Fibroblast of pulmonary artery (primary cell): ENCODE results near the gene TMEM132D.

Experiments used
- DNase-seq: peaks from one replicate; pipeline ENCODE4 v3.0.0-alpha.2; 2010; ENCODE audit warnings: low read depth
- H3K4me3 ChIP-seq: replicated peaks from 2 replicates; pipeline ENCODE4 v1.5.1; 2011; ENCODE audit warnings: low read depth, mild to moderate bottlenecking, control low read depth, low read length, moderate library complexity
- TF ChIP-seq, protein P1 (sequence below): IDR thresholded peaks from 2 replicates; pipeline ENCODE4 v1.5.1; 2011; ENCODE audit warnings: mild to moderate bottlenecking, control low read depth, low read length, inconsistent platforms; ENCODE audit errors: missing control alignments

TMEM132D gene

DNA sequence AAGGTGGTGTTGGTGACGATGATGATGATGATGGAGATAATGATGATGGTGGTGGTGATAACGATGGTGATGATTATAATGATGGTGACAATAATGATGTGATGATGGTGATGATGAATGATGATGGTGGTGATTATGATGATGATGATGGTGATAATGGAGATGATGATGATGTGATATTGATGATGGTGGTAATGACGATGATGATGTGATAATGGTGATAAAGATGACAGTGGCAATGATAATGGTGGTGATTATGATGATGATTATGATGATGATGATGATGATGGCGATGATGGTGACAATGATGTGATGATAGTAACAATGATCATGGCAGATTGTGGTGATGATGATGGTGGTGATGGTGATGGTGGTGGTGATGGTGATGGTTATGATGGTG is 532.6 kb downstream of the TMEM132D start:
- no peak for DNase-seq
- TF ChIP-seq, protein P1, sequence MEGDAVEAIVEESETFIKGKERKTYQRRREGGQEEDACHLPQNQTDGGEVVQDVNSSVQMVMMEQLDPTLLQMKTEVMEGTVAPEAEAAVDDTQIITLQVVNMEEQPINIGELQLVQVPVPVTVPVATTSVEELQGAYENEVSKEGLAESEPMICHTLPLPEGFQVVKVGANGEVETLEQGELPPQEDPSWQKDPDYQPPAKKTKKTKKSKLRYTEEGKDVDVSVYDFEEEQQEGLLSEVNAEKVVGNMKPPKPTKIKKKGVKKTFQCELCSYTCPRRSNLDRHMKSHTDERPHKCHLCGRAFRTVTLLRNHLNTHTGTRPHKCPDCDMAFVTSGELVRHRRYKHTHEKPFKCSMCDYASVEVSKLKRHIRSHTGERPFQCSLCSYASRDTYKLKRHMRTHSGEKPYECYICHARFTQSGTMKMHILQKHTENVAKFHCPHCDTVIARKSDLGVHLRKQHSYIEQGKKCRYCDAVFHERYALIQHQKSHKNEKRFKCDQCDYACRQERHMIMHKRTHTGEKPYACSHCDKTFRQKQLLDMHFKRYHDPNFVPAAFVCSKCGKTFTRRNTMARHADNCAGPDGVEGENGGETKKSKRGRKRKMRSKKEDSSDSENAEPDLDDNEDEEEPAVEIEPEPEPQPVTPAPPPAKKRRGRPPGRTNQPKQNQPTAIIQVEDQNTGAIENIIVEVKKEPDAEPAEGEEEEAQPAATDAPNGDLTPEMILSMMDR = no peak
- H3K4me3 ChIP-seq = no peak overlapping the region

DNA sequence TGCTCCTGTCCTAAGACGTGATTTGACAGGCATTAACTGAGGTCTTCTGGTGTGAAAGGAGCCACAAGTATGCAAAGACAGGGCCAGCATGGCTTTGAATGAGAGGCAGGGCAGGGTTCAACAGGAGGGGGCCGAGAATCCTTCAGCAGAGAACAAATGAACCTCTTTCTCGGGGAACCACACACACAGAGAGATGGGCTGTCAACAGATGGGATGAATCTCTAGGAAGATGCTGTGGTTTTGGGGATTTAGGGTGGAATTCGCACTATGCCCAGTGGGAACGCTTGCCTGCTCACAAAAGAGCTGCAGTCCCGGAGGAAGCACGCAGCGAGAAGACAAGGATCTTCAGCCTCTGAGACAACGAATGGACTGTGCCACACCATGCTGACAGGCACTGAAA is 537.2 kb downstream of the TMEM132D start:
- DNase-seq = no peak
- no peak overlapping the region for H3K4me3 ChIP-seq
- TF ChIP-seq, protein P1 = no peak

DNA sequence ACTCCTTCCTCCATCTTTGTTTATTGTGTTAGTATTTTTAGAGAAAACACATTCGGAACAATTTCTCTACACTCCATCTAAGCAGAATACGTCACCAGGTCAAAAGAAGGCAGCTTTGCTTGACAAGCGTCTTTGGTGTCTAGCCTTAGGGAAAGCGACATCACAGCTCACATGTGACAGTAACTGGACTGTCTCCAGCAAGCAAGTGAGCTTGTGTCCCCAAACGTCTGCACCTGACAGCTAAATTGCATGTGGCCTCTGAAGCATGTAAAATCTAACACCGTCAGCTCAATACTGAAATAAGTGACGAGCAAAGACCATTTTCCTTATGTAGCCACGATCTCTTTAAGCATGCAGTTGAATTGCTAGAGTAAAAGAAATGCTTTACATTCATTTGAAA is 540.8 kb downstream of the TMEM132D start:
- H3K4me3 ChIP-seq = no peak overlapping the region
- TF ChIP-seq, protein P1 = no peak
- DNase-seq = no peak

DNA sequence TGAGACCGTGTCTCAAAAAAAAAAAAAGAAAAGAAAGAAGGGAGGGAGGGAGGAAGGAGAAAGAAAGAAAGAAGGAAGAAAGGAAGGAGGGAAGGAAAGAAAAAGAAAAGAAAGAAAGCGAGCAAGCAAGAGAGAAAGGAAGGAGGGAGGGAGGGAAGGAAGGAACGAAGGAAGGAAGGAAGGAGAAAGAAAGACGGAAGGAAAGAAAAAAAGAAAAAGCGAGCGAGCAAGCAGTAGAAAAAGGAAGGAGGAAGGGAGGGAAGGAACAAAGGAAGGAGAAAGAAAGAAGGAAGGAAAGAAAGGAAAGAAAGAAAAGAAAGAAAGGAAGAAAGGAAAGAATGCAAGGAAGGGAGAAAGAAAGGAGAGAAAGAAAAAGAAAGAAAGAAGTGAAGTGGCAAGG is 546.6 kb downstream of the TMEM132D start:
- TF ChIP-seq, protein P1 = no peak
- no peak overlapping the region for H3K4me3 ChIP-seq
- DNase-seq = no peak

DNA sequence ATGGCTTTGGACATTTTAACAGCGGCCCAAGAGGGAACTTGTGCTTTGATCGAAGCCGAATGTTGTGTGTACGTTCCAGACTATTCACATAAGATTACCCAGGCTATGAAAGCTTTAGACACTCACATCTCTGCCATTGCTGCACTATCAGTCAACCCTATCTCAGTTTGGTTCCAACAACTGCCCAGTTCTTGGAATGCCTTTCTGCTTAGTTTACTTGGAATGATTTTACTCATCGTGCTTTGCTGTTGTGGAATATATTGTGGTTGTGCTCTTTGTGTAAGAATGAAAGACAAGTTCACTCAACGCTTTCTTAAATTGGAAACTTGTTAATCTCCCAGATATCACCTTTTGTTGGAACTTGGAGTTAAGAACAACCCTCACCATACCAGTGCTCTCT is 552.3 kb downstream of the TMEM132D start:
- DNase-seq = no peak
- TF ChIP-seq, protein P1 = no peak
- H3K4me3 ChIP-seq = no peak overlapping the region

DNA sequence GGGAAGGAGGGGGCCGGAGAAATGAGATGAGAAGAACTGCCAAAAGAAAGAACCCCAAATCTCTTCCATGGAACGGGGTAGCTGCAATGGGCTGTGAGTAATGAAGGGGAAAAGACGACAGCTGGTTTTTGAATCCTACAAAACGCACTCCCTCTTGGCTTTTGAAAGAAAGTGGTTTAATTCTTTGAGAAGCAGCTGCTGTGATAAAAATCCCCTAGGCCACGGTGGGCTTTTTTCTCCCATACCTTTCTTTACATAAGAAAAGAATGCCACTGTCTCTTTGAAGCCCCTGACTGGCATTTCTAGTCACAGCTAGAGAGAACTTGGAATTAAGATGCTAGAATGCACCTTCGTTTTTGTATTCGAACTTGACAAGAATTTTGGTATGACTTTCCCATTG is 564.5 kb downstream of the TMEM132D start:
- TF ChIP-seq, protein P1 = no peak
- H3K4me3 ChIP-seq = no peak overlapping the region
- no peak for DNase-seq

DNA sequence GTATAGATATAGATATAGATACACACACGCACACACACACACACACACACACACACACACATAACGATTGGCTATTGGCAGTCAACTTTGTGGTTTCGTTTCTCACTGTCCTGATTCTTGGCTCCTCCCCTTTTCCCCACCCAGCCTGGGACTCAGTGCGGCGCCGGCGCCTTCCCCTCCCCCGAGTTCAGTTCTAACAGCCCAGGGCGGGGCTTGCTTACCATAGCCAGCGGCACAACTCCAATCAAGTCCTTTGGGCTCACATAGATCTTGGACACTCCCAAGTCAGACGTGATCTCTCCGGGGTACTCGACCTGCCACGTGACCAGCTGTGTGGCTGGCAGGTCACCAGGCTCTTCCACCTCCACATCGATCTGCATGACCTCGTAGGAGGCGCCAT is 566.4 kb downstream of the TMEM132D start:
- TF ChIP-seq, protein P1 = no peak
- no peak for DNase-seq
- H3K4me3 ChIP-seq = no peak overlapping the region
